Esophagus muscularis mucosa (tissue), 3 donors: ENCODE results near the gene ABHD16A.

ENCODE experiments used
- POLR2A ChIP-seq: fragments of 450-650 bp; IDR thresholded peaks from one replicate; pipeline ENCODE4 v1.6.1; 2017; ENCODE audit warnings: antibody characterized with exemption, moderate library complexity, mild to moderate bottlenecking, low read depth
- TF ChIP-seq, protein P1 (sequence below), 3 experiments: fragments of 200-600 bp in 2 of 3; fragments of 450-650 bp in 1 of 3; sonication (generic) in 2 of 3; IDR thresholded peaks; one replicate each; pipeline ENCODE4 v1.5.1; 2017 to 2019; ENCODE audit warnings: antibody characterized with exemption in 3 of 3, mild to moderate bottlenecking in 2 of 3, moderate library complexity in 1 of 3

GRCh38 chr6:31669676-31670075, 33.4 kb downstream of the ABHD16A start, which contains the start of gene LY6G5B:
- TF ChIP-seq, protein P1, sequence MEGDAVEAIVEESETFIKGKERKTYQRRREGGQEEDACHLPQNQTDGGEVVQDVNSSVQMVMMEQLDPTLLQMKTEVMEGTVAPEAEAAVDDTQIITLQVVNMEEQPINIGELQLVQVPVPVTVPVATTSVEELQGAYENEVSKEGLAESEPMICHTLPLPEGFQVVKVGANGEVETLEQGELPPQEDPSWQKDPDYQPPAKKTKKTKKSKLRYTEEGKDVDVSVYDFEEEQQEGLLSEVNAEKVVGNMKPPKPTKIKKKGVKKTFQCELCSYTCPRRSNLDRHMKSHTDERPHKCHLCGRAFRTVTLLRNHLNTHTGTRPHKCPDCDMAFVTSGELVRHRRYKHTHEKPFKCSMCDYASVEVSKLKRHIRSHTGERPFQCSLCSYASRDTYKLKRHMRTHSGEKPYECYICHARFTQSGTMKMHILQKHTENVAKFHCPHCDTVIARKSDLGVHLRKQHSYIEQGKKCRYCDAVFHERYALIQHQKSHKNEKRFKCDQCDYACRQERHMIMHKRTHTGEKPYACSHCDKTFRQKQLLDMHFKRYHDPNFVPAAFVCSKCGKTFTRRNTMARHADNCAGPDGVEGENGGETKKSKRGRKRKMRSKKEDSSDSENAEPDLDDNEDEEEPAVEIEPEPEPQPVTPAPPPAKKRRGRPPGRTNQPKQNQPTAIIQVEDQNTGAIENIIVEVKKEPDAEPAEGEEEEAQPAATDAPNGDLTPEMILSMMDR (IDR thresholded peaks at IDR 0.05), result no peak
- no peak for TF ChIP-seq POLR2A
